Measurements from ENCODE around the gene FBXO46.
"Not testable (repeated sequence)": the region's sequence is repeated elsewhere in the genome, so short reads cannot be mapped to it uniquely, and the experiment has no call there.

The FBXO46 gene

GRCh38 chr19:45692187-45693105 is 38.2 kb downstream of the FBXO46 start, which contains the start of gene QPCTL:
TSS of gene QPCTL (plus strand) at chr19:45692666. CDS start at chr19:45692704, 38 bp downstream.
- peak; percentile 99 for DNase-seq (ENCODE audit: low read depth, low spot score)
- H3K27ac ChIP-seq = peak within 1 kb of the TSS; percentile 86

GRCh38 chr19:45691516-45692186 is 39.0 kb downstream of the FBXO46 start, which contains the start of gene SNRPD2:
TSS of gene SNRPD2 (minus strand) at chr19:45691953. CDS start at chr19:45691888, 65 bp downstream.
- peak; percentile 74 for DNase-seq (ENCODE audit: low read depth, low spot score)
- H3K27ac ChIP-seq = peak within 1 kb of the TSS; percentile 86

DNA sequence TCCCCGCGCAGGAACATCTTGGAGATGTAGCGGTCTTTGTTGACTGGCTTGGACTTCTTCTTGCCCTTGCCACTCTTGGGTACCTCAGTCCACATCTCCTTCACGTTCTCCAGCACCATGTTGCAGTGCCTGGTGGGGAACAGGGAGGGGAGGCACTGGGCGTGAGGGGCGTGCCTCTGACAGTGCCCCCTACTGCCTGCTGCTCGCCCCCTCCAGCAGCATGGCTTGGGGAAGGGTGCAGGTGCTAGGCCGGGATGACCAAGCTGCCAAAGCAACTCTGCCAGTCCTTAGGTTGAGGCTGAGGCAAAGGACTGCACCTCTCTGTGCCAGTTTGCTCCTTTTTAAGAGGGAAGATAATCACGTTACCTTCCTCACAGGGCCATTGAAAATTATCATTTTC is 43.1 kb downstream of the FBXO46 start:
- DNase-seq (ENCODE audit: low read depth, low spot score) = no peak
- H3K27ac ChIP-seq = no peak overlapping the region

GRCh38 chr19:45685045-45685444 is 45.7 kb downstream of the FBXO46 start:
- not testable (repeated sequence) for H3K27ac ChIP-seq; DNase-seq (ENCODE audit: low read depth, low spot score)

DNA sequence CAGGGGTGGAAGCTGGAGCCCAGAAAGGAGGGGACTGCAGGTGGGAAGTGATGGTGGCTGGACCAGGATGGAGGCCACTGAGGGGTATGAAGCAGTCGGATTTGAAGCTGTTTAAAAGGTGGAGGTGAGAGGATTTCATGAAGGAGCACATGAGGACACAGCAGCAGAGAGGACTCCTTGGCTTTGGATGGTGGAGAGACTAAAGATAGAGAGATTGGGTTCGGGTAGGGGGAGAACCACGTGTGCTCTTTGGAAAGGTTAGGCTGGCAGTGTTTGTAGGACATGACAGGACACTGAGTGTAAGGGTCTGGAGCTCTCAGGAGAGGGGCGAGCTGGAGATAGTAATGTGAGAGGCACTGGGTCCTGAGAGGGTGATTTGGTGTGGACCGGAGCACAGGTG is 47.8 kb downstream of the FBXO46 start:
- DNase-seq (ENCODE audit: low read depth, low spot score) = no peak
- H3K27ac ChIP-seq = no peak overlapping the region

DNA sequence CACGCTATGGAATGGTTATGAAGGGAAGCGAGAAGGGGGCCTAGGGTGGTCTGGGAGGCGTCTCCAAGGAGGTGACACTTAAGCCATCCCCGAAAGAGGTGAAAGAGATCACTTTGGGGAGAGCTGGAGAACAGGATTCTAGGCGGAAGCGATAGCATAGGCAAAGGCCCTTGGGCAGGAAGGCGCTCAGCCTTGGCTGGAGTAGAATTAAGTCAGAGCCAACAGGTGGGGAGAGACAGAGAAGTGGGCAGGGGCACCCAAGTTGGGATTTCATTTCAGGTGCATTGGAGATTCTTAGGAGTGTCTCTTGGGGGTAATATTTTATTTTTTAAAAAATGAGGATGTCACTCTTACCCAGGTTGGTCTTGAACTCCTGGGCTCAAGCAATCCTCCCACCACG is 48.6 kb downstream of the FBXO46 start:
- no peak for DNase-seq (ENCODE audit: low read depth, low spot score)
- peak overlapping the region; percentile 59 for H3K27ac ChIP-seq

DNA sequence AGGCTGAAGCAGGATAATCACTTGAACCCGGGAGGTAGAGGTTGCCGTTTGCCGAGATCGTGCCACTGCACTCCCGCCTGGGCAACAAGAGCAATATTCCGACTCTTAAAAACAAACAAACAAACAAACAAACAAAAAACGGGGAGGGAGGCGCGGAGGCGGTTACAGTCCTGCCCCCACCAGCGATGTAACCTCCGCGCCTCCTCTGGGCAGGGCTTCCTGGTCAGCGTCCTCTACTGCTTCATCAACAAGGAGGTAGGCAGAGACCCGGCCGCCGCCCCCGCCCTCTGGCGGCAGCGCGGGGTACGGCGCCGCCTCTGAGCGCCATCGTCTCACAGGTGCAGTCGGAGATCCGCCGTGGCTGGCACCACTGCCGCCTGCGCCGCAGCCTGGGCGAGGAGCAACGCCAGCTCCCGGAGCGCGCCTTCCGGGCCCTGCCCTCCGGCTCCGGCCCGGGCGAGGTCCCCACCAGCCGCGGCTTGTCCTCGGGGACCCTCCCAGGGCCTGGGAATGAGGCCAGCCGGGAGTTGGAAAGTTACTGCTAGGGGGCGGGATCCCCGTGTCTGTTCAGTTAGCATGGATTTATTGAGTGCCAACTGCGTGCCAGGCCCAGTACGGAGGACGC is 49.2 kb downstream of the FBXO46 start:
- no peak for DNase-seq (ENCODE audit: low read depth, low spot score)
- peak overlapping the region; percentile 59 for H3K27ac ChIP-seq

DNA sequence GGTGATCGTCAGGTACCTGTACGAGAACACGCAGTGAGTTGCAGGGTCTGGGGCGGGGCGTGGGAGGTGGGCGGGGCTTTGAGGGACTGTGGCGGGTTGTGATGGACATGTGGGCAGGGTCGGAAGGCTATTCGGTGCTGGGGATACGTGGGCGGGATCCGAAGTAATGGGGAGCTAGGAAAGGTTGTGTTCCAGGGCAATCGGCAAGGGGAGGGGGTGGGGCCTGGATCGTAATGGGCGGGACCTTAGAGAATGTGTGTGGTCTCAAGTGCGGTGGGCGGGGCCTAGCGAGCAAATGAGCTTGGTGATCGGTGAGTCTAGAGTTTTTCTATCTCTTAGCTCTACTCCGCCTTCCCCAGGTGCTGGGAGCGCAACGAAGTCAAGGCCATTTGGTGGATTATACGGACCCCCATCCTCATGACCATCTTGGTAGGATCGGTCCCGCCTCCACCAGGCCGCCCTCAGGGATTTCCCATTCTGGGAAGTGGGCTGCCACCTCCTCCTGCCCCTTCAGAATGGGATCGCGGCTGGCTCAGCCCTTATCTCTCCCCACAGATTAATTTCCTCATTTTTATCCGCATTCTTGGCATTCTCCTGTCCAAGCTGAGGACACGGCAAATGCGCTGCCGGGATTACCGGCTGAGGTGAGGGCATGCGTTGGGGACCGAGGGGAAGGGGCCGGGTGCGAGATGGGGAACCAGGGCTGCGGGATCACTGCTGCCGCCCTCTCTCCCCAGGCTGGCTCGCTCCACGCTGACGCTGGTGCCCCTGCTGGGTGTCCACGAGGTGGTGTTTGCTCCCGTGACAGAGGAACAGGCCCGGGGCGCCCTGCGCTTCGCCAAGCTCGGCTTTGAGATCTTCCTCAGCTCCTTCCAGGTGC is 53.1 kb downstream of the FBXO46 start:
- H3K27ac ChIP-seq = peak overlapping the region; percentile 22

DNA sequence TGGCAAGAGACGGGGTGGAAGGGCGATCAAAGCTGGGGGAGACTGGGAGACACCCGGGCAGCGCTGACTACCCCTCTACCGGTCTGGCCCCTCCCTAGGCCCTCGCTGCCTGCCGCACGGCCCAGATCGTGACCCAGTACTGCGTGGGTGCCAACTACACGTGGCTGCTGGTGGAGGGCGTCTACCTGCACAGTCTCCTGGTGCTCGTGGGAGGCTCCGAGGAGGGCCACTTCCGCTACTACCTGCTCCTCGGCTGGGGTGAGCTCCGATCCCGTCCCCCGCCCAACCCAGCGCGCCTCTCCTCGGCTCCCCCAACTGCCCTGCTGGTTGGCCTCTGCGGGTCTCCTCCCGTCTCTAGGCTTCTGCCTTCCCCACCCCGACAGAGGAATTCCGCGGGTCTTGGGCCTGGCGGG is 53.8 kb downstream of the FBXO46 start:
- H3K27ac ChIP-seq = no peak overlapping the region
- DNase-seq (ENCODE audit: low read depth, low spot score) = no peak

More for the DNA sequence above, 53.1 kb downstream of the FBXO46 start:
- DNase-seq (ENCODE audit: low read depth, low spot score) = peak; percentile 68

DNA sequence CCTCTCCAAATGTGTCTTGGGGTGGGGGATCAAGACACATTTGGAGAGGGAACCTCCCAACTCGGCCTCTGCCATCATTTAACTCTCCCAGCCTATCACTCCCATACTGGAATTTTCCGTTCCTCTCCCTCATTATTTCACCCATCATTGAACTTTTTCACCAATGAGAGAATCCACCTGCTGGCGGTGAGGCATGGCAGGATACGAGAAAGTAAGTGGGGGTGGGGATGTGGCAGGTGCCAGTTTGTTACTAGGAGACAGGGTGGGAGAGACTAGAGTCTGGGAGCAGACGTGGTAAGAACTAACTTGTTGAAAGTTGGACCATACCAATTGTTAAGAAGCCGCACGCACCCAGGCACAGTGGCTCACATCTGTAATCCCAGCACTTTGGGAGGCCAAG is 55.8 kb downstream of the FBXO46 start:
- DNase-seq (ENCODE audit: low read depth, low spot score) = no peak
- no peak overlapping the region for H3K27ac ChIP-seq

GRCh38 chr19:45670670-45671453 is 59.8 kb downstream of the FBXO46 start:
- no peak overlapping the region for H3K27ac ChIP-seq

DNA sequence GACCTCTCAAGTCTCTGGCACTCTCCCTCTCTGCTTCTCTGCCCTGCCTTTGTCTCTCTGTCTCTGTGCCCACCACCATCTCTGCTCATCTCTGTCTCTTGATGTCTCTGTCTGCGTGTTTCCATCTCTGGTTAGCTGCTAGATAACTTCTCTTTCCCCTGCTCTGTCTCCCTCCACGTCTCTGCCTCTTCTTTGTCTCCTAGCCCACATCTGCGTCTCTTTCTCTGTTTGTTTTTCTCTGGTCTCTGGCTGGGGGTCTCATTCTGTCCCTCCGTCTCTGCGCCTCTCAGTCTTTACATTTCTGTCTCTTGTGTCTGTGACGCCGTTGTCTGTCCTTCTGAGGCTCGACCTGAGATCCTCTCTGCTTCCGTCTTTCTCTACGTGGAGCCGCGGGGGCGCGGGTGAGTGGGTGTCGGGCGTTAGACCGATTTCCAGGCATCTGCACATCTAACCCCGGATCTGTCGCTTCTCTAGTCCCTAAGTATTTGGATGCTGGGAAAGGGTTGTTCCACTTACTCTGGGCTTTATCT is 62.3 kb downstream of the FBXO46 start:
- H3K27ac ChIP-seq = peak overlapping the region; percentile 48
- DNase-seq (ENCODE audit: low read depth, low spot score) = no peak

More at GRCh38 chr19:45670670-45671453, 59.8 kb downstream of the FBXO46 start:
- DNase-seq (ENCODE audit: low read depth, low spot score) = no peak

GRCh38 chr19:45667620-45668341 is 62.9 kb downstream of the FBXO46 start, which contains the start of gene GIPR:
TSS of gene GIPR (plus strand) at chr19:45668221. CDS start at chr19:45669521, 1,300 bp downstream.
- peak within 1 kb of the TSS; percentile 48 for H3K27ac ChIP-seq

GRCh38 chr19:45664575-45664974 is 66.1 kb downstream of the FBXO46 start:
- no peak for DNase-seq (ENCODE audit: low read depth, low spot score)
- H3K27ac ChIP-seq = no peak overlapping the region

More at GRCh38 chr19:45667620-45668341, 62.9 kb downstream of the FBXO46 start, which contains the start of gene GIPR:
- DNase-seq (ENCODE audit: low read depth, low spot score) = peak; percentile 92

- no peak overlapping the region for H3K27ac ChIP-seq
- DNase-seq (ENCODE audit: low read depth, low spot score) = no peak
These were observed 66.9 kb downstream of the FBXO46 start for GRCh38 chr19:45663800-45664199.

DNA sequence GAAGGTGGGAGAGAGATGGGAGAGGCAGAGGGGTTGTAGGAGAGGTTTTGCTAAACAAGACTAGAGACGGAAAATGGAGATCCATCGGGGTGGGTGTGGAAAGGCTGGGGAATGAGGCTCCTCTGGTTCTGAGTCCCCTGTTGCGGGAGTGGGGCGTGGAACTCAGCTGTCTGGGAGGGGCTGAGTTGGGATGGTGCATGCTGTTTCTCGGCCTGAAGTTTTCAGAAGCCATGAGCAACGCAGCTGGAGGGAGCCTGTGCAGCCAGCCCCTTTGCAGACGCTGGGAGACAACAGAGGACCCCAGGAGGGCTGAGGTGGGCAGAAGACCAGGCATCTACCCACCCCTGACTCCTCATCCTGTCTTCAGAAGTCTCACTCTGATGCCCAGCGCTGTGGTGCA is 70.1 kb downstream of the FBXO46 start:
- no peak for DNase-seq (ENCODE audit: low read depth, low spot score)
- no peak overlapping the region for H3K27ac ChIP-seq

Data from epithelial cell of prostate (primary cell).